ENCODE results near the gene FST.

DNA sequence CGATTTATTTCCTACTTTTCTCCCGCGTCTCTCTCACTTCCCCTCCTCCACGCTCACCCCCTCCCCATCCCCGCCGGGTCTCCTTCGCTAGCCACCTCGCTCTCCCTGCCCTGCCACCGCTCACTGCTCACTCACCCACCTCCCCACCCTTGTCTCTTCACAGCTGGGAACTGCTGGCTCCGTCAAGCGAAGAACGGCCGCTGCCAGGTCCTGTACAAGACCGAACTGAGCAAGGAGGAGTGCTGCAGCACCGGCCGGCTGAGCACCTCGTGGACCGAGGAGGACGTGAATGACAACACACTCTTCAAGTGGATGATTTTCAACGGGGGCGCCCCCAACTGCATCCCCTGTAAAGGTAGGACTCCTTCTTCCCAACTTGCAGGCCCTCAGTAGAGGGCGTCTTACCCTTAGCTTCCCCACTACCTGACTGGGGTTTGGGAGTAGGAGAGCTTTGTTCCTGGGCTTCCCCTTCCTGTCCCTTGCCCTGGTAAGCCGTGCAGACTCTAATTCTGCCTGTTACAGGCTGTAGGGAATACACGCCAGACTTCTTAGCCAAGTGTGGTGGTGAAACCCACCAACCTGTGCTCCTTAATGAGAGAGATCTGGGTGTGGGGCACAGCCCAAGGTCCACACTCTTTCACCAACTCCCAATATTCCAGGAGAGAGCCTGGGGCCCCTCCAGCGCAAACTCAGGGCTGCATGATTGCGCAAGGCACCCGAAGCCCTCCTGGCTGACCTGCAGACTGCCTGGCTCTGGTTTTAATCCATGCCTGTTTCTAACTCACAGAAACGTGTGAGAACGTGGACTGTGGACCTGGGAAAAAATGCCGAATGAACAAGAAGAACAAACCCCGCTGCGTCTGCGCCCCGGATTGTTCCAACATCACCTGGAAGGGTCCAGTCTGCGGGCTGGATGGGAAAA, 2.5 kb downstream of the FST start:
- TF ChIP-seq EZH2 (IDR thresholded peaks at IDR 0.05; ENCODE audit: borderline replicate concordance, insufficient read depth, low read length, poor library complexity, severe bottlenecking) (no peak), RAD21 (conservative IDR thresholded peaks at IDR 0.05) (no peak), EP300 (conservative IDR thresholded peaks at IDR 0.05; ENCODE audit: poor library complexity, severe bottlenecking) (no peak)
- TF ChIP-seq, protein P1, sequence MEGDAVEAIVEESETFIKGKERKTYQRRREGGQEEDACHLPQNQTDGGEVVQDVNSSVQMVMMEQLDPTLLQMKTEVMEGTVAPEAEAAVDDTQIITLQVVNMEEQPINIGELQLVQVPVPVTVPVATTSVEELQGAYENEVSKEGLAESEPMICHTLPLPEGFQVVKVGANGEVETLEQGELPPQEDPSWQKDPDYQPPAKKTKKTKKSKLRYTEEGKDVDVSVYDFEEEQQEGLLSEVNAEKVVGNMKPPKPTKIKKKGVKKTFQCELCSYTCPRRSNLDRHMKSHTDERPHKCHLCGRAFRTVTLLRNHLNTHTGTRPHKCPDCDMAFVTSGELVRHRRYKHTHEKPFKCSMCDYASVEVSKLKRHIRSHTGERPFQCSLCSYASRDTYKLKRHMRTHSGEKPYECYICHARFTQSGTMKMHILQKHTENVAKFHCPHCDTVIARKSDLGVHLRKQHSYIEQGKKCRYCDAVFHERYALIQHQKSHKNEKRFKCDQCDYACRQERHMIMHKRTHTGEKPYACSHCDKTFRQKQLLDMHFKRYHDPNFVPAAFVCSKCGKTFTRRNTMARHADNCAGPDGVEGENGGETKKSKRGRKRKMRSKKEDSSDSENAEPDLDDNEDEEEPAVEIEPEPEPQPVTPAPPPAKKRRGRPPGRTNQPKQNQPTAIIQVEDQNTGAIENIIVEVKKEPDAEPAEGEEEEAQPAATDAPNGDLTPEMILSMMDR (IDR thresholded peaks at IDR 0.05; ENCODE audit: poor library complexity, severe bottlenecking): no peak

All from neural cell (in vitro differentiated cells).